Left renal pelvis (tissue), 4 donors: ENCODE data around the gene FOXS1. TPM values are rescaled to one million over a fixed set of nuclear protein-coding genes. Genes with fewer than 3 reads are reported as not detected.
"Not testable (repeated sequence)": the region's sequence is repeated elsewhere in the genome, so short reads cannot be mapped to it uniquely, and the experiment has no call there.

ENCODE experiments used
- DNase-seq, 4 donors: peaks; one replicate each; pipeline ENCODE4 v3.0.0-alpha.2; 2013; ENCODE audit warnings: low read depth in 4 of 4, low spot score in 3 of 4
- polyA plus RNA-seq, 4 donors: library from polyadenylated mRNA; unstranded; fragments of 120-200 nt; gene quantifications; one replicate each; pipeline ENCODE4 v1.2.1, GENCODE V29; 2013; ENCODE audit not compliant: insufficient read length in 4 of 4

Gene FOXS1
- polyA plus RNA-seq, 4 donors: 3.5 to 8.4 (median 5.4) TPM

DNA sequence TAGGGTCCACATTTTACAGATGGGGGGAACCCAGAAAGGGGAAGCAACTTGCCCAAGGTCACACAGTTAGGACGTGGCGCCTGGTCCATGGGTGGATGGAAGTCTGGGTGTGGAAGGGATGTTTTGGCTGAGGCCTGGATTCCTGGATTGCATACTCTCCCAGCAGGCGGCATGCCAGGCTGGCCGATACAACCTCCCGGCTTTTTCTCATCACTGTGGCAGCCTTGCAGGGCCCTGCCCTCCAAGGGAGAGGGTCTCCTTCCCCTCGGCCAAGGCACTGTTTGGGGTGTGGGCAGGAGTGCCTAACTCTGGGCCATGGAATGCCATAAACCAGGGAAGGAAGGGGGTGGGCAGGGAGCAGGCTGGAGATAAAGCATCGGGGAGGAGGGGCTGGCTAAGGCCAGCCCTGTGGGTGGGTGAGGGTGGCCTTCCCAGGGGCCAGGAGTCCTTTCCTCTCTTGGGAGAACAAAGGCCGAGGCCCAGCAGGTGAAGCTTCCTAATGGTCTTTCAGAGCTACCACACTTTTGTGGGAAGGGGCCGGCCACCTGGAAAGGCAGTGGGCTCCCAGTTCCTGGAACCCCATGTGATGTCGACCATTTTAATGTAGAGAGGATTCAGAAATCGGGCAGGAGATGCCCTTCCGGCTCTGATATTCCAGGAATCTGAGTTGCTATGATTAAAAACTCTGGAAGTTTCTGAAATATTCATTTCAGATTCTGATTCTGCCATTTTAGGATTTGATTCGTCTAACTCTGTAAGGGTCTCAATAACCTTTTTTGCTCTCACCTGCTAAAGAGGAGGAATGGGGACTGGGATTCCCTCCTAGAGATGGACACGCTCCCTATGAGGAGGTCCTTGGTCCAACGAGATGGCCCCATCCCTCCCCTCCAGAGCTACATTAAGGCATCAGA is 4.2 kb downstream of the FOXS1 start:
- no peak for DNase-seq

DNA sequence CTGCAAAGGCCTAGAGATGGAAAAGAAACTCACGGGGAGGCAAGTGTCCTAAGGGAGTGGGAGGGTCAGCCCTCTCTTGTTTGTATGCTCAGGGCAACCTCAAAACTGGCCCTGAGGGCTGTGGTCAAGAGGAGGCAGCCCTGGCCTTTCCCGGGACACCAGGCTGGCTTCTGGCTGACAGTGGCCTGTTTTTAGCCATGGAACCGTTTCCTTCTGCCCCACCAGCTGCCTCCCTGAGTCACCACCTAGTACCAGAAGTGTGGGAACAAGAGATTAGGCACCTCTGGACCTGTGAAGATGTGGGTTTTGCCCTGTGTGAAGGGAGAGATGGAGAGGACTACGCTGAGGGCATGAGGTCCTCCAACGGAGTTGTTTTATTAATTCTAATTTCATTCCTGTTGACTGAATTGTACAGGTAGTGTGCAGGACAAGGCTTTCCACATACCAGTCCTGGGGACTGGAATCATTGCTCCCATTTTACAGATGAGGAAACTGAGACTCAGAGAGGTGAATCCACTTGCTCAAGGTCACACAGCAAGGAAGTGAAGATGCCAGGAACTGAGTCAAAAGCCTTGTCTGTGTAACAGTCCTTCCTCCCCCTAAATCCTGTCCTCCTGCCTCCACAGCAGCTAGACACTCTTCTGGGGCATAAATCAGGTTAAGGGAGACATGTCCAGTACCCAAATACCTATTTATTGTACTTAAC is 5.5 kb downstream of the FOXS1 start:
- DNase-seq: no peak

DNA sequence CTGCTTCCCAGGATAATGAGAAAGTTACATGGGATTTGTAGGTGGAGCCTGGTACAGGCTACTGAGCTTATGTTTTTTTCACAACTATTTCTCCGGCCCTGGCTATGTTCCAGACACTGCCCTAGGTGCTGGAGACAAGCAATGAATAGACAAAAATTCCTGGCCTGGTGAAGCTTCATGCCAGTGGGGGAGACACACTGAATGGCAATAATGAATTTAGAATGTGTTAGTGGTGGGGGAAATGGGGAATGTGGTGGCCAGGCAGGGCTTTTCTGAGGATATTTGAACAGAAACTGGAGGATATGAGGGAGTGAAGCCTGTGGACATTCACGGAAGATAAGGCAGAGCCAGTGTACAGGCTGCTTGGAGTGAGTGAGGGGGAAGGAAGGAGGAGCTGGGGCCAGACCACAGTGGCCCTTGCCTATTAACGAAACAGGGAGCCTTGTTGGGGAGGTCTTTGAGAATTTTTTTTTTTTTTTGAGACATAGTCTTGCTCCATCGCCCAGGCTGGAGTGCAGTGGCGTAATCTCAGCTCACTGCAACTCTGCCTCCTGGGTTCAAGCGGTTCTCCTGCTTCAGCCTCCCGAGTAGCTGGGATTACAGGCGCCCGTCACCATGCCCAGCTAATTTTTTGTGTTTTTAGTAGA is 6.6 kb downstream of the FOXS1 start:
- DNase-seq: no peak

DNA sequence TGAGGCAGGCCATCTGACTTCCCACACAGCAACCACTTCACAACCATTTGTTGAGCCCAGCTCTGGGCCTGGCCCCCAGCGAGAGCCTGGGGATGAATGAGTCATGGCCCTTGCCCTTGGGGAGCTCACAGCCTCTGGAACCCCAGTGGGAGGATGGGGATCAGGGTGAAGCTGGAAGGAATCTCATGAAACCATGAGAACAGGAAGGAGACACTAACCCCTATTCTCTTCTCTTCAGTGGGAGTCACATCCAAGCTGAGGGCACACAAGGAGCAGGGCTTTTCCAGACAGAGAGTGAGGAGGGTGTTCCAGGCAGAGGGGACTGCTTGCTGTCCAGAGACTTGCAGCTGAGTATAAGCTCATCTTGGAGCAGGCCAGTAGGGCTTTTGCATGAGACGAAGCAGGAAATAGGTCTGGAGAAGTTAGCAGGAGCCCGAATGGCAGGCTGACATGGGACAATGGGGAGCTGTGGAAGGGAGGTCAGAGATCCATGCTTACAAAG is 7.5 kb downstream of the FOXS1 start:
- DNase-seq: no peak

DNA sequence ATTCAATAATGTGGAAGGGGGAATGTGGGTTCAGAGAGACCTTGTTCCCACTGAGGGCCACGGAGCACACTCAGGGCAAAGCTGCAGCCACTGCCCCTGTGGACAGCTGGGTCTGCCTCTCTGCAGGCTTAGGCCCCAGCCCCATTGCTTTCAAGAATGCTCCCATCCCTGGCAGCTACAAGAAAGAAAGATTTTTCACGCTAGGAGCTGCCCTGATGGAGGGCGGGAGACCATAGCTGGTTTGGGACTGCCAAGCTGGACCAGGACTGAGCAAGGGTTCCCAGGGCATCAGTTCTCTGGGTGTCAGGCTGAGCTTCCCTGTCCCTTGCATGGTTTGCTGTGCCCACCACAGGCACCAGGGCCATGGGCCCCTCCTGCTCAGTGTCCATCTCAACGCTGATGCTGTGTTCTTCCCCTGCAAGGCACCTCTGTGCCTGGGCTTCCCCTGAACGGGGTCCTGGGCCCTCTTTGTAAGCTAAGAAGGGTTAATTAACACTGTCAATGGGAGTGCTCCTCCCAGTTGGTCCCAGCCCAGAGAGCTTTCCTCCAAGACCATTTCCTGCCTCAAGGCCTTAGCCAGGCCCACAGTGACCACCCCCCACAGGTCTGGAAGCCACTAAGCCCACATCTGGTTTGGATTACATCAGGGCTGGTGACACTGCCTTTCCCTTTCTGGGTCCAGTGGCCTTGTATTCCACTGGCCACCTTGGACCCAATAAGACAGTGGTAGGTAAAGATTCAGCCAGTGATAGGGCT is 8.4 kb downstream of the FOXS1 start:
- DNase-seq: no peak

DNA sequence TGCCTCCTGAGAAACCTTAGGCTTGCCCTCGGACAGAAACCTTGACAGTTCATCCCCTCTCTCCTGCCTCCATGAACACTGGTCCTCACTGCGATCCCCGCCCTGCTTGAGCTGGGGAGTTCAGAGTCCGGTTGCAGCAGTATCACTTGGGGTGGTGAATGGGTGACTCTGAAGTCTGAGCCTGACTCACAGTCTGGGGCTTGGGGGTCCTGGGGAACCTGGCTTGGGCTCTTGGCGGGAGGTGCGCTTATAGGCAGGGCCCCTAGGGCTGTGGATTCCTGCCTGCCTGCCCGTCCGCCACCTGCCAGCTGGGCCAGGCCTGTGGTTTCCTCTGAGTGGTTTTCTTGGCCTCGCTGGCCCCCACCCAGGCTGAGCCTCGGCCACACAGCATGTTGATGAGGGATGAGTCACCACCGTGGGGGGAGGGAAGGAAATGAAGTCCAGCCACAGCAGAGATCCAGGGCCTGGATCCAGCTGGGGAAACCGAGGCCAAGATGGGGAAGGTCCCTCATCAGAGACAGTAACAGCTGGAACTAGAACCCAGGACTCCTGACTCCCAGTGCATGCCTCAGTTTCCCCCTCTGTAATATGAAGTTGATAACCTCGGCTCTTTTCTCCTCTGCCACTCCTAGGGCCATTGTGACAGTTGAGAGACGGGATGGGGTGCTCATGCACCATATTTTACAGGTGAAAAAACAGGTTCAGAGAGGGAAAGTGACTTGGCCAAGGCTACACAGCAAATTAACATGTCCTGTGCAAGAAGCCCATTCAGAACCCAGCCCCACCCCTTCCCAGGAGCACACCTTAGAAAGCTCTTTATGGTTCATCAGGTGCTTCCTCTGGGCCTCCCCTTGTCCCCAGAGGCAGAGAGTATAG is 9.2 kb downstream of the FOXS1 start:
- no peak for DNase-seq

DNA sequence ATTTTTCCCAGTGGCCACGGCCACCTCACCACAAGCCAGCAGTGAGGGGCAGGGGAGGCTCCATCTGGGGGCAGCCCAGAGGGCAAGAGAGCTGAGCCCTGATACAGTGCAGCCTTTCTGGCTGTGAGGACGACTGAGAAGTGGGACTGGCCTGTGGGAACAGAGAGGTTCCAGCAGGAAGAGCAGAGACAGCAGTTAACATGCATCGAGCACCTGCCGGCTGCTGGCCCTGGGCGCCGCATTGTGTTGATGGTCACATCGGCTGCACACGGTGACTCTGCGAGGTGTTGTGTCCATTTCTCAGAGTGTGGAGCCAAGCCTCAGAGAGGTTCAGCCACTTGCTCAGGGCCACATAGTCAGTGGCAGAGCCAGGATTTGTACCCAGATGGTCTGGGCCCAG is 9.8 kb downstream of the FOXS1 start:
- no peak for DNase-seq

DNA sequence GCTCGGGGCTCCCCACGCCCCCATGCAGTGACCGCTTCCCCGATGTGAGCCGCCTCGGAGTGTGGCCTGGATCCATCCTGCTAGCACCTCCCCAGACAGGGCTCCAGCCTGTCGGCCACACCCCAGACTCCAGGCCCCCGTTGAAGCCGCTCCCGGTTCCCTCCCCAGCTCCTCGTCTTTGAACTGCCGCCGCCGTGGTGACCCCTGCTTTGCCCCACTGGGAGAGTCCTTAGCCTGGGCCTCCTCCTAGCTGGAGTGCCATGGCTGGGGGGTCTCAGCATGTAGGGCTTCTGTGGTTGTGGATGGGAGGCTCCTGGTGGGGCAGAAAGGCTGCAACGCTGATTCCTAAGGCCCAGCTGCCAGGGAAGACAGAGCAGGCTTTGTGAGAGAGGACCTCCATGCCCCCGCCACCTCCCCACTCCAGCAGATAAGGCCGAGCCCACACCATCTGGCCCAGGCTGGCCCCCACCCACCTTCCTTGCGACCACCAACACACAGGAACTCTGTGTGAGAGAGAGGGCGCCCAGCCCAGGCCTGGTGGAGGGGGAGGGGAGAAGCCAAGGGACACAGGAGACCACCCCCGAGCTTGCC is 11.4 kb downstream of the FOXS1 start:
- DNase-seq: no peak

DNA sequence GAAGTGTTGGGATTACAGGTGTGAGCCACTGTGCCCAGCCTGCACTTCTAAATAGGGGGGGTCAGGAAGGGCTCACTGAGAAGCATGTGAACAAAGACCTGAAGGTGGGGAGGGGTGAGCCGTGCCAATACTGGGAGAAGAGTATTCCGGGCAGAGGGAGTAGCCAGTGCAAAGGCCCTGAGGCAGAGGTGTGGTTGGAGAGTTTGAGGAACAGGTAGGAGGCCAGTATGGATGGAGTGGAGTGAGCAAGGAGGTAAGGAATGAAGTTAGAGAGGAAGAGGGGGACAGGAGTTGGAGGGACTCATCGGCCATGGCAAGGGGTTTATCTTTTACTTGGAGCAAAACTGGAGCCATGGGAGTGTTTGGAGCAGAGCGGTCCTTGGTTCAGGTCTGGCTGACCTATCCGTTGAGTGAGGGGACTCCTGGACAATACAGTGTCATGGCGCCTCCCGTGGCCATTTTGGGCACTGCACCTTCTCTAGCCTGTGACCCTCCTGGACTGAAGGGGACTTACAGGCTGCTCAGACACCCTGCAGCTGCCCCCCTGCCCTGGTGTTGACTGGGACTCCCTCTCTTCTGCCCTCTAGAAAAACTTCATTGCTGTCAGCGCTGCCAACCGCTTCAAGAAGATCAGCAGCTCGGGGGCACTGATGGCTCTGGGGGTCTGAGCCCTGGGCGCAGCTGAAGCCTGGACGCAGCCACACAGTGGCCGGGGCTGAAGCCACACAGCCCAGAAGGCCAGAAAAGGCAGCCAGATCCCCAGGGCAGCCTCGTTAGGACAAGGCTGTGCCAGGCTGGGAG is 12.1 kb downstream of the FOXS1 start:
- DNase-seq: peak in 1 of 4 donors; percentile 42

DNA sequence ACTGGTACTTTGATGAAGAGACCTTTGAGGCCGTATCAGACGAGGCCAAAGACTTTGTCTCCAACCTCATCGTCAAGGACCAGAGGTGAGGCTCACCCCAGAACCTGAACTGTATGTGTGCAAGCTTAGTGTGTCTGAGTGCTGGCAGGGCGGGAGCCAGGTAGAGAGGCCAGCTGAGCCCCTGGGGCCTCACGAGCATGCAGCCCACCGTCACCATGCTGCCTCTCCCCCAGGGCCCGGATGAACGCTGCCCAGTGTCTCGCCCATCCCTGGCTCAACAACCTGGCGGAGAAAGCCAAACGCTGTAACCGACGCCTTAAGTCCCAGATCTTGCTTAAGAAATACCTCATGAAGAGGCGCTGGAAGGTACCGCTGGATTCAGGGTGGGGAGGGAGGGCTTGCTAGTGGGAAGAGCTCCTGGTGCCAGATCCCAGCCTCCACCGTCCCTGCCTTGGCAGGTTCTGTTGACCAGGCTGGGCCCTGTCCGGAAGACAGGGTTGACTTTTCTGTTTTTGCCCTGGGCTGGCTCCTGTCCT is 13.6 kb downstream of the FOXS1 start:
- no peak for DNase-seq

DNA sequence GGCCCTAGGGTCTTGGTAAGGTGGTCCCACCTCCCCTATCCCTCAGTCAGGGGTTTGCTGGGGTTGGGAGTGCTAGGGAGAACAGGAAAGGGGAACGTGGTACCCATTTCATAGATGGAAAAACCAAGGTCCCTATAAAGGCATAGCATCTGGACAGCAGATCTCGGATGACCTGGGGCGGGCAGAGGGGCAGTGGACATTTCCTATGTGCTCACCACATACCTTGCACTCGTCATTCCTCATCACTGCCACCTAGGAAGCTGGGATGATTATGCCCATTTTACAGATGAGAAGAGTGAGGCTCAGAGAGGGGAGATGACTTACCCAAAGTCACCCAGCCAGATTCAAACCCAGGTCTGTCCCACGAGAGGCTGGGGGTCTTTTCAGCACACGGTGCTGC is 14.2 kb downstream of the FOXS1 start:
- DNase-seq: no peak

DNA sequence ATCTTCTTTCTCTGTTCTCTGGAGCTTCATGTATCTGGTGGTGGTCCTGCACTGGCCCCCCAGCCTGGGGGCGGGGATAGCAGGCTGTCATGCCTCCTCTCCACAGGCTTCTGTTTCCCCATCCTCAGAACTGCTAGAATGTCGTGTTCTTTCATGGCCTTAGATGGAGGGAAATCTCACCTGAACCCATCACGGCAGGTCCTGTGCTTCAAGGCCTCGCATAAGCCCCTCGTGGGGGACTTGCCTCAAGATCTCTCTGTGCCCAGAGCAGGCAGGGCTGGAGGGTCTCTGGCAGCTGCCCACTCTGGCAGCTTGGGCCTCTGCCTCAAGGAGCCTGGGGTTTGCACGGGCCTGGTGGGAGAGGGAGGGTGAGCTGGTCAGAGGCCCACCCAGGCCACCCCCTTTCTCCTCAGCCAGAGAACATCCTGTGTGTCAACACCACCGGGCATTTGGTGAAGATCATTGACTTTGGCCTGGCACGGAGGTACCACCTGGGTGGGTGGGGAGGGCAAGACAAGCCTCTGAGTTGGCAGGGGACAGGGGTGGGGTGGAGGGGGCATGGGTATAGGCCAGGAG is 14.9 kb downstream of the FOXS1 start:
- no peak for DNase-seq

DNA sequence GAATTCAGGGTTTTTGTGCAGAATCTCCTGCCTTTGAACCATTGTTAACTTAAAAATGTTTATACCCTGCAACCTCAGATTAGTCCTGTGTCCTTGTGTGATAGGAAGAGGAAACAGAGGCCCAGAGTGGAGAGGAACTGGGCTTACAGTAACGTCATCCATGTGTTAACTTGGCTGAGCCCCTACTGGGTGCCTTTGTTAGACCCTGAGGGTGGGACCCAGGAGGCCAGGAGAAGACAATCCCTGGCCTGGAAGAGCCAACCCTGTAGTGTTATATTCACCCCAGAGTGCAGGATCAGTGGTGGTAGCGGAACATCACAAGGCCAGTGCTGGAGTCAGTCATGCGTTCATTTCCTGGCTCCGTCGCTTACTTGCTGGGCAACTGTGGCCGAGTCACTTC is 15.7 kb downstream of the FOXS1 start:
- no peak for DNase-seq

DNA sequence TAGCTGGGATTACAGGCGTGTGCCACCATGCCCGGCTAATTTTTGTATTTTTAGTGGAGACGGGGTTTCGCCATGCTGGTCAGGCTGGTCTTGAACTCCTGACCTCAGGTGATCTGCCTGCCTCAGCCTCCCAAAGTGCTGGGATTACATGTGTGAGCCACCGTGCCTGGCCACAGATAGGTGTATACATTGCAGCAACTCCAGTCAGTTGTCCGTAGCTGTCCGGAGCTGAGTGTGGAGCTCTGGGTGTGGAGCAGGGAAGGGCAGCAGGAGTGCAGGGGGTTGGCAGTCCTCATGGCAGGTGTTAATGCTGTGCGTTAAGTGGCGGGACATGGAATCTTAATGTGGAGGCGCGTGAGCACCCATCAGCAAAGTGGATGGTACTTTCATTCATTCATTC is 17.4 kb downstream of the FOXS1 start:
- not testable (repeated sequence) for DNase-seq

DNA sequence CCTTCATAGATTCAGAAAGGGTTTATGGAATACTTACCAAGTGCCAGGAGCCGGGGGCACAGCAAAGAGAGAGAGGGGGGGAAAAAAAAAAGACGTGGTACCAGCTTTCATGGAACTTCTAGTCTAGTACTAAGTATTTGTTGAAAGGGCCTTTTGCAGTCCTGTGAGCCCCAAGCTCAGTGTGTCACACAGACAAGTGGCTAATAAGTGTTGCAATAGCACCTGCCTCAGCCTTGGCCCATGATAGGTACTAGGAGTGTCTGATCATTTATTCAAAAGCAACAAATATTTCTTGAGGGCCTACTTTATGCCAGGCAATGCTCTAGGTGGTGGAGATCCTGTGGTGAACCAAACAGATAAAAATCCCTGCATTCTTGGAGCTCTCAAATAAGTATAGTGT is 18.3 kb downstream of the FOXS1 start:
- DNase-seq: no peak

DNA sequence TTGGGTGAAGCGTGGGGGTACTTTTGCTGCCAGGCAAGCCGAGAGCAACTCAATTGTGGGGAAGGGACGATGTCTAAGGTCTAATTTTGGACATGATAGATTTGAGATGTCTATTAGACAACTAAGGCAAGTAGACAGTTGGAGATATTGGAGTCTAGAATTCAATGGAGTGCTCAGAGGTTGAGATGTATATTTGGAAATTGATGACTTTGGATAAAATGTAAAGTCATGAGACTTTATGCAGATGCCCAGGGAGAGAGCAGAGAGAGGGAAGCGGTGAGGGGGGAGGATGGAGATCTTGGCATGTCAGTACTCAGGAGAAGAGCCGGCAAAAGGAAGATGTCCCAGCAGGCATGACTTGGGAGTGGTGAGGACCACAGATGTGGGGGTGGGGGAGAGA is 19.3 kb downstream of the FOXS1 start:
- no peak for DNase-seq

DNA sequence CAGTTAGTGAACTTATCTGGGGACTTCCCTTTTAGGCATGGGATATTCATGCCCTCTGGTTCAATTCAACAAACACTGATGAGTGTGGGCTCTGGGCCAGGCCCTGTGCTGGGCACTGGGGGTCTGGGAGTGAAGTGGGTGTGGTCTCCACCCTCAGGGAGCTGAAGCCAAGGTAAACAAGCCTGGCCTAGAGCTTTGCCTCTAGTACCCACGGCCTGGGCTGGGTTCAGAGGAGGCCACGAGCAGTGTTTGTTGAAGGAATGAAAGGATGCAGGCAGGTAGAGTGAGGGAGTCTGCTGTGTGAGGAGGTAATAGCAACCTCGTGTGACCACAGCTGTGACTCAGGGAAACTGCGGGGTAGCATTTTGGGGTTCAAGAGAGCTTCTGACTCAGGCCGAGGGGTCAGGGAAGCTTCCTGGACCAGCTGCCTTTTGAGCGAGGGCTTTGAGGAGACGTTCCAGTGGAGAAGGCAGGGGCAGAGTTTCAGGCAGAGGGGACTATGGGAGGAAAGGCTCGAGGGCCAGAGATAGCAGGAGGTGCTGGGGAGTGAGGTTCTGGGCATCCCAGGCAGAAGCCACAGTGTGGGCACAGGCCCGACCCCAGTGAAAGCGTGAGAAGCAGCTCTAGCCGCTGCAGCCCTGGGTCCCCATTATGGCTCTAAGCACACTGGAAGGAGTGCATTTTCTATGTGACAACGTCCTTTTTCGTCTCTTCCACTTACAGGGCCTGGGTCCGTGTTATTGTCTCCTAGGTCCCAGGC is 20.7 kb downstream of the FOXS1 start:
- no peak for DNase-seq
